ENCODE data around the gene LHFPL6.

GRCh38 chr13:39345982-39346381, 257.0 kb downstream of the LHFPL6 start:
- TF ChIP-seq POLR2AphosphoS5 (IDR thresholded peaks at IDR 0.05): no peak
- TF ChIP-seq POLR2A (IDR thresholded peaks at IDR 0.05): no peak
- TF ChIP-seq CTCF (IDR thresholded peaks at IDR 0.05 in 8 of 11, conservative IDR thresholded peaks at IDR 0.05 in 3 of 11): no peak
